Naive thymus-derived CD8-positive, alpha-beta T cell (primary cell): Measurements from ENCODE around the gene SNX20. TPM values are rescaled to one million over a fixed set of nuclear protein-coding genes. Genes with fewer than 3 reads are reported as not detected.

Source experiments
- ATAC-seq, 2 donors: fragments of 150-1000 bp; cut with Tn5 transposase in 1 of 2; sonication (Bioruptor Pico), chemical (Tn5 transposase) in 1 of 2; 1 replicate in 1 of 2; 2 replicates in 1 of 2; pipeline ENCODE4 v1.10.0; 2021; ENCODE audit warnings: mild to moderate bottlenecking in 2 of 2, moderate library complexity in 2 of 2
- POLR2A ChIA-PET: fragments of 350-600 bp; sonication (Branson Sonifier 250); formaldehyde crosslinking; loops from one replicate; lab custom pipeline; 2021; ENCODE audit warnings: antibody characterized with exemption; lab: Charles Lee
- DNase-seq, 10 donors: peaks; one replicate each; pipeline versions ENCODE4 v3.0.0 to v3.0.0-alpha.2; 2020 to 2022
- H3K27ac Mint-ChIP-seq, 10 donors: one replicate each; pipeline ENCODE4 v1.8.0; 2020 to 2022; ENCODE audit warnings: mild to moderate bottlenecking in 10 of 10, mixed read lengths in 10 of 10, moderate library complexity in 4 of 10, inconsistent platforms in 1 of 10
- H3K27me3 Mint-ChIP-seq, 5 donors: one replicate each; pipeline ENCODE4 v1.8.0; 2021 to 2022; ENCODE audit warnings: mixed read lengths in 5 of 5
- H3K36me3 Mint-ChIP-seq, 3 donors: one replicate each; pipeline ENCODE4 v1.8.0; 2020 to 2022; ENCODE audit warnings: mixed read lengths in 3 of 3, mild to moderate bottlenecking in 2 of 3, inconsistent platforms in 1 of 3
- H3K4me1 Mint-ChIP-seq, 4 donors: one replicate each; pipeline ENCODE4 v1.8.0; 2021 to 2022; ENCODE audit warnings: mixed read lengths in 4 of 4
- H3K4me3 Mint-ChIP-seq, 10 donors: one replicate each; pipeline ENCODE4 v1.8.0; 2020 to 2022; ENCODE audit warnings: mild to moderate bottlenecking in 10 of 10, mixed read lengths in 10 of 10, moderate library complexity in 6 of 10, inconsistent platforms in 1 of 10
- H3K9me3 Mint-ChIP-seq, 9 donors: one replicate each; pipeline ENCODE4 v1.8.0; 2020 to 2022; ENCODE audit warnings: mixed read lengths in 9 of 9, mild to moderate bottlenecking in 3 of 9, inconsistent platforms in 1 of 9, moderate library complexity in 1 of 9
- polyA plus RNA-seq, 3 donors: library from polyadenylated mRNA; unstranded; fragments of 300-500 nt; fragmentation: Illumina TruSeq; gene quantifications; one replicate each; pipeline ENCODE4 v1.2.3, GENCODE V29; 2021
- total RNA-seq, 8 experiments: library from RNA in 2 of 8; stranded (reverse) in 2 of 8; gene quantifications; one replicate each; pipeline ENCODE4 v1.2.3 and lab custom pipeline; 2021 to 2026

The SNX20 gene
- total and polyA plus RNA-seq, 5 experiments from 2014 or later: 31.1 to 50.4 (median 38.3) TPM

- H3K4me3 Mint-ChIP-seq: peak overlapping the region in 4 of 10 donors; percentile 17 to 60 (median 50)
- peak overlapping the region in 2 of 10 donors; percentile 53 to 91 for H3K27ac Mint-ChIP-seq
- ATAC-seq: no peak
Measured at GRCh38 chr16:50699326-50700159, 18.4 kb upstream of the SNX20 start.

GRCh38 chr16:50697881-50698767 is 17.0 kb upstream of the SNX20 start:
- Mint-ChIP-seq H3K27ac (peak overlapping the region in 9 of 10 donors; percentile 52 to 92 (median 82)), H3K4me1 (peaks cover 29 to 79% (median 47%) of the 10 kb centered on the region in 4 donors), H3K36me3 (no peaks in the 10 kb centered on the region), H3K9me3 (no peaks in the 10 kb centered on the region), H3K27me3 (peaks cover 0 to 20% (median 4%) of the 10 kb centered on the region in 5 donors), H3K4me3 (peak overlapping the region; percentile 47 to 91 (median 82))
- peak; percentile 25 to 45 for ATAC-seq
- DNase-seq: peak in 1 of 10 donors; percentile 25
- POLR2A ChIA-PET: no interaction called here

More at GRCh38 chr16:50699326-50700159, 18.4 kb upstream of the SNX20 start:
- H3K36me3 Mint-ChIP-seq: peaks cover 0 to 10% (median 8%) of the 10 kb centered on the region in 3 donors
- H3K4me1 Mint-ChIP-seq: peaks cover 21 to 72% (median 38%) of the 10 kb centered on the region in 4 donors
- peaks cover 0 to 15% (median 3%) of the 10 kb centered on the region in 5 donors for H3K27me3 Mint-ChIP-seq
- H3K9me3 Mint-ChIP-seq: peaks cover 0 to 11% (median 9%) of the 10 kb centered on the region in 9 donors
- DNase-seq: no peak
- POLR2A ChIA-PET: interaction anchor here (0.7 kb wide), 2 partner anchors 9 to 17 kb away, joined by 3 to 4 read pairs; no protein-coding TSS in a partner anchor

- no peak for DNase-seq
- POLR2A ChIA-PET: no interaction called here
- no peak for ATAC-seq
- Mint-ChIP-seq H3K36me3 (no peaks in the 10 kb centered on the region), H3K4me3 (peak overlapping the region in 8 of 10 donors; percentile 47 to 91 (median 82)), H3K27ac (peak overlapping the region in 6 of 10 donors; percentile 49 to 92 (median 84)), H3K9me3 (no peaks in the 10 kb centered on the region), H3K27me3 (peaks cover 0 to 20% (median 4%) of the 10 kb centered on the region in 5 donors), H3K4me1 (peaks cover 36 to 75% (median 55%) of the 10 kb centered on the region in 4 donors)
Measured at GRCh38 chr16:50697421-50697715, 16.3 kb upstream of the SNX20 start.

GRCh38 chr16:50696575-50697420 is 15.7 kb upstream of the SNX20 start:
- ATAC-seq (peak in 1 of 2 donors; percentile 24), DNase-seq (peak in 1 of 10 donors; percentile 23)
- Mint-ChIP-seq H3K36me3 (no peaks in the 10 kb centered on the region), H3K27ac (peak overlapping the region in 8 of 10 donors; percentile 13 to 92 (median 51)), H3K27me3 (peaks cover 0 to 20% (median 4%) of the 10 kb centered on the region in 5 donors), H3K4me3 (peak overlapping the region in 8 of 10 donors; percentile 17 to 54 (median 40)), H3K9me3 (no peaks in the 10 kb centered on the region), H3K4me1 (peaks cover 39 to 75% (median 57%) of the 10 kb centered on the region in 4 donors)
- POLR2A ChIA-PET: interaction anchor here (1.1 kb wide), 1 partner anchor 11 kb away, joined by 3 read pairs; no protein-coding TSS in a partner anchor

GRCh38 chr16:50696126-50696525 is 15.0 kb upstream of the SNX20 start:
- no peak for DNase-seq
- ATAC-seq: no peak
- peak overlapping the region in 8 of 10 donors; percentile 17 to 54 (median 40) for H3K4me3 Mint-ChIP-seq
- POLR2A ChIA-PET: interaction anchor here (1.1 to 1.3 kb wide), 2 partner anchors 10 to 29 kb away, joined by 3 read pairs; no protein-coding TSS in a partner anchor
- peaks cover 39 to 75% (median 57%) of the 10 kb centered on the region in 4 donors for H3K4me1 Mint-ChIP-seq
- H3K27me3 Mint-ChIP-seq: peaks cover 0 to 20% (median 4%) of the 10 kb centered on the region in 5 donors
- peak overlapping the region in 7 of 10 donors; percentile 13 to 92 (median 54) for H3K27ac Mint-ChIP-seq
- H3K9me3 Mint-ChIP-seq: no peaks in the 10 kb centered on the region
- no peaks in the 10 kb centered on the region for H3K36me3 Mint-ChIP-seq

- no peak for ATAC-seq
- POLR2A ChIA-PET: interaction anchor here (1.1 to 1.3 kb wide), 3 partner anchors 9 to 29 kb away, joined by 3 to 5 read pairs (median 3); no protein-coding TSS in a partner anchor
- H3K27ac Mint-ChIP-seq: peak overlapping the region in 7 of 10 donors; percentile 10 to 85 (median 50)
- peak overlapping the region in 2 of 10 donors; percentile 26 to 43 for H3K4me3 Mint-ChIP-seq
- DNase-seq: no peak
- H3K36me3 Mint-ChIP-seq: no peaks in the 10 kb centered on the region
- H3K4me1 Mint-ChIP-seq: peaks cover 39 to 73% (median 57%) of the 10 kb centered on the region in 4 donors
- peaks cover 0 to 20% (median 4%) of the 10 kb centered on the region in 5 donors for H3K27me3 Mint-ChIP-seq
- H3K9me3 Mint-ChIP-seq: no peaks in the 10 kb centered on the region
Measured at GRCh38 chr16:50695017-50696000, 14.2 kb upstream of the SNX20 start.

GRCh38 chr16:50694206-50694605 is 13.1 kb upstream of the SNX20 start:
- no peaks in the 10 kb centered on the region for H3K9me3 Mint-ChIP-seq
- no peaks in the 10 kb centered on the region for H3K36me3 Mint-ChIP-seq
- no peak for DNase-seq
- peaks cover 38 to 62% (median 51%) of the 10 kb centered on the region in 4 donors for H3K4me1 Mint-ChIP-seq
- peaks cover 0 to 20% (median 4%) of the 10 kb centered on the region in 5 donors for H3K27me3 Mint-ChIP-seq
- ATAC-seq: no peak
- POLR2A ChIA-PET: interaction anchor here (1.1 kb wide), 1 partner anchor 9 kb away, joined by 5 read pairs; no protein-coding TSS in a partner anchor
- peak overlapping the region; percentile 54 to 79 (median 68) for H3K4me3 Mint-ChIP-seq
- H3K27ac Mint-ChIP-seq: peak overlapping the region in 7 of 10 donors; percentile 35 to 76 (median 60)

GRCh38 chr16:50692999-50693781 is 12.1 kb upstream of the SNX20 start, which contains the start of gene NOD2:
Gene NOD2, plus strand, starts transcription at chr16:50693606. Its CDS starts 5,890 bp downstream, at chr16:50699496.
- peaks cover 38 to 52% (median 48%) of the 10 kb centered on the region in 4 donors for H3K4me1 Mint-ChIP-seq
- DNase-seq (peak in 3 of 10 donors; percentile 19 to 48 (median 20)), ATAC-seq (peak; percentile 71 to 85)
- H3K36me3 Mint-ChIP-seq: no peaks in the 10 kb centered on the region
- no peaks in the 10 kb centered on the region for H3K9me3 Mint-ChIP-seq
- H3K27me3 Mint-ChIP-seq: peaks cover 0 to 20% (median 4%) of the 10 kb centered on the region in 5 donors
- peak within 1 kb of the TSS; percentile 56 to 79 (median 71) for H3K4me3 Mint-ChIP-seq
- POLR2A ChIA-PET: no interaction called here
- peak within 1 kb of the TSS in 9 of 10 donors; percentile 35 to 81 (median 70) for H3K27ac Mint-ChIP-seq

GRCh38 chr16:50692644-50692998 is 11.5 kb upstream of the SNX20 start:
- H3K36me3 Mint-ChIP-seq: no peaks in the 10 kb centered on the region
- peak overlapping the region in 4 of 10 donors; percentile 27 to 81 (median 67) for H3K27ac Mint-ChIP-seq
- DNase-seq (no peak), ATAC-seq (no peak)
- peak overlapping the region; percentile 46 to 75 (median 64) for H3K4me3 Mint-ChIP-seq
- peaks cover 0 to 20% (median 4%) of the 10 kb centered on the region in 5 donors for H3K27me3 Mint-ChIP-seq
- POLR2A ChIA-PET: no interaction called here
- no peaks in the 10 kb centered on the region for H3K9me3 Mint-ChIP-seq
- H3K4me1 Mint-ChIP-seq: peaks cover 34 to 46% (median 42%) of the 10 kb centered on the region in 4 donors

- H3K27me3 Mint-ChIP-seq: peaks cover 0 to 16% (median 4%) of the 10 kb centered on the region in 5 donors
- no peaks in the 10 kb centered on the region for H3K36me3 Mint-ChIP-seq
- DNase-seq (no peak), ATAC-seq (no peak)
- peaks cover 26 to 38% (median 34%) of the 10 kb centered on the region in 4 donors for H3K4me1 Mint-ChIP-seq
- H3K9me3 Mint-ChIP-seq: no peaks in the 10 kb centered on the region
- H3K4me3 Mint-ChIP-seq: no peak overlapping the region
- POLR2A ChIA-PET: no interaction called here
- no peak overlapping the region for H3K27ac Mint-ChIP-seq
Measured at GRCh38 chr16:50690177-50690576, 9.1 kb upstream of the SNX20 start.
